Hepatocyte (in vitro differentiated cells): ENCODE results near the gene ARHGAP12. TPM values are rescaled to one million over a fixed set of nuclear protein-coding genes. Genes with fewer than 3 reads are reported as not detected.

Experiments
- DNase-seq: peaks from one replicate; pipeline ENCODE4 v3.0.0-alpha.2; 2016; ENCODE audit warnings: low spot score
- H2AFZ ChIP-seq: fragments of 200-600 bp; sonication (generic); 2 replicates; pipeline ENCODE4 v1.6.0; 2016; ENCODE audit warnings: antibody characterized with exemption, mild to moderate bottlenecking
- H3K27ac ChIP-seq: fragments of 200-600 bp; sonication (generic); 2 replicates; pipeline ENCODE4 v1.5.1; 2016; ENCODE audit warnings: mild to moderate bottlenecking
- H3K27me3 ChIP-seq: fragments of 200-600 bp; sonication (generic); 2 replicates; pipeline ENCODE4 v1.6.1; 2016
- H3K36me3 ChIP-seq: fragments of 200-600 bp; sonication (generic); replicated peaks from 2 replicates; pipeline ENCODE4 v1.5.1; 2016; ENCODE audit warnings: low read depth; ENCODE audit not compliant: insufficient read depth
- H3K4me1 ChIP-seq: fragments of 200-600 bp; sonication (generic); 2 replicates; pipeline ENCODE4 v1.5.1; 2016; ENCODE audit warnings: mild to moderate bottlenecking, moderate library complexity; ENCODE audit not compliant: insufficient read depth
- H3K4me2 ChIP-seq: fragments of 200-600 bp; sonication (generic); 2 replicates; pipeline ENCODE4 v1.6.0; 2016
- H3K4me3 ChIP-seq: fragments of 200-600 bp; sonication (generic); 2 replicates; pipeline ENCODE4 v1.5.1; 2016; ENCODE audit warnings: mild to moderate bottlenecking
- H3K79me2 ChIP-seq: fragments of 200-600 bp; sonication (generic); 2 replicates; pipeline ENCODE4 v1.6.0; 2017; ENCODE audit warnings: mild to moderate bottlenecking
- H3K9me2 ChIP-seq: fragments of 200-600 bp; sonication (generic); replicated peaks from 2 replicates; pipeline ENCODE4 v1.6.0; 2017; ENCODE audit warnings: mild to moderate bottlenecking; ENCODE audit not compliant: insufficient read depth
- H3K9me3 ChIP-seq: fragments of 200-600 bp; sonication (generic); 2 replicates; pipeline ENCODE4 v1.5.1; 2016; ENCODE audit warnings: low read depth, mild to moderate bottlenecking
- H4K20me1 ChIP-seq: fragments of 200-600 bp; sonication (generic); 2 replicates; pipeline ENCODE4 v1.6.0; 2016; ENCODE audit warnings: mild to moderate bottlenecking; ENCODE audit not compliant: insufficient read depth, poor library complexity, severe bottlenecking
- EZH2 ChIP-seq: fragments of 200-600 bp; sonication (generic); IDR thresholded peaks from 2 replicates; pipeline ENCODE4 v1.6.1; 2016; ENCODE audit warnings: antibody characterized with exemption, mild to moderate bottlenecking, borderline replicate concordance
- EZH2phosphoT487 ChIP-seq: fragments of 200-600 bp; sonication (generic); IDR thresholded peaks from one replicate; pipeline ENCODE4 v1.6.1; 2018; ENCODE audit warnings: antibody characterized with exemption, mild to moderate bottlenecking, low read depth, moderate library complexity; ENCODE audit not compliant: unreplicated experiment, severe bottlenecking
- WGBS: methylation state at CpG from one replicate; pipeline ENCODE4 v1.1.6; 2016; ENCODE audit warnings: low lambda C conversion rate; ENCODE audit errors: missing lambda C conversion rate; 5-methylcytosine and 5-hydroxymethylcytosine counted together
- polyA plus RNA-seq: library from polyadenylated mRNA; unstranded; fragments of >200 nt; fragmentation: Nextera tagmentation; extraction: Ambion mirVana; gene quantifications from 2 replicates; pipeline ENCODE4 v1.2.1, GENCODE V29; 2016
- total RNA-seq: library from RNA; depleted of rRNA; stranded (reverse); fragments of >200 nt; gene quantifications from 2 replicates; pipeline ENCODE4 v1.2.3, GENCODE V29; 2014
- TF ChIP-seq, protein P1 (sequence below): fragments of 200-600 bp; sonication (generic); IDR thresholded peaks from 2 replicates; pipeline ENCODE4 v1.5.1; 2016; ENCODE audit warnings: antibody characterized with exemption, mild to moderate bottlenecking; ENCODE audit not compliant: poor library complexity

Gene ARHGAP12
- total and polyA plus RNA-seq, 2 experiments from 2014 or later, result 16.4 to 55.6 TPM

DNA sequence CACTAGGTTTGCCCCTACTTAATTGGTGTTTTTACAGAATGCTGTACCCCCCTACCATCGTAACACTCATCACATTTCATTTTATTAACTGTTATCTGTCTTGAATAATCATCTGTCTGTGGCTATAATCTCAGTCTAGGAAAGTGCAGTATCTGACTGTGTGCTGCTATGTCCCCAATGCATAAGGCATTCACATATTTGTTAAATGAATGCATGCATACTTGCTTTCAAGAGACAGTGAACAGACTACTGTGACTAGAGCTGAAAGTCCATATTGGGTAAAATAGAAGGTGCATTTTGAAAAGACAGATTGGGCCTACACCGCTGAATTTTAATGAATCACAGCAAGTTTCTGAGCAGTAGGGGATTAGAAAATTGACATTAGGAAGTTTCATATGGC lies 112.3 kb downstream of the ARHGAP12 start:
- no peaks in the 10 kb centered on the region for H3K9me3 ChIP-seq
- H4K20me1 ChIP-seq, result no peaks in the 10 kb centered on the region
- no peaks in the 10 kb centered on the region for H3K79me2 ChIP-seq
- no peak overlapping the region for H2AFZ ChIP-seq
- H3K4me1 ChIP-seq, result no peaks in the 10 kb centered on the region
- no peaks in the 10 kb centered on the region for H3K27me3 ChIP-seq
- no peaks in the 10 kb centered on the region for H3K9me2 ChIP-seq
- TF ChIP-seq EZH2phosphoT487 (no peak), EZH2 (no peak)
- TF ChIP-seq, protein P1, sequence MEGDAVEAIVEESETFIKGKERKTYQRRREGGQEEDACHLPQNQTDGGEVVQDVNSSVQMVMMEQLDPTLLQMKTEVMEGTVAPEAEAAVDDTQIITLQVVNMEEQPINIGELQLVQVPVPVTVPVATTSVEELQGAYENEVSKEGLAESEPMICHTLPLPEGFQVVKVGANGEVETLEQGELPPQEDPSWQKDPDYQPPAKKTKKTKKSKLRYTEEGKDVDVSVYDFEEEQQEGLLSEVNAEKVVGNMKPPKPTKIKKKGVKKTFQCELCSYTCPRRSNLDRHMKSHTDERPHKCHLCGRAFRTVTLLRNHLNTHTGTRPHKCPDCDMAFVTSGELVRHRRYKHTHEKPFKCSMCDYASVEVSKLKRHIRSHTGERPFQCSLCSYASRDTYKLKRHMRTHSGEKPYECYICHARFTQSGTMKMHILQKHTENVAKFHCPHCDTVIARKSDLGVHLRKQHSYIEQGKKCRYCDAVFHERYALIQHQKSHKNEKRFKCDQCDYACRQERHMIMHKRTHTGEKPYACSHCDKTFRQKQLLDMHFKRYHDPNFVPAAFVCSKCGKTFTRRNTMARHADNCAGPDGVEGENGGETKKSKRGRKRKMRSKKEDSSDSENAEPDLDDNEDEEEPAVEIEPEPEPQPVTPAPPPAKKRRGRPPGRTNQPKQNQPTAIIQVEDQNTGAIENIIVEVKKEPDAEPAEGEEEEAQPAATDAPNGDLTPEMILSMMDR, result no peak
- WGBS, result 69% methylated on average over 2 of the region's 2 CpGs
- no peak overlapping the region for H3K4me2 ChIP-seq
- no peak for DNase-seq
- no peaks in the 10 kb centered on the region for H3K36me3 ChIP-seq
- no peak overlapping the region for H3K4me3 ChIP-seq
- peak overlapping the region; percentile 12 for H3K27ac ChIP-seq

DNA sequence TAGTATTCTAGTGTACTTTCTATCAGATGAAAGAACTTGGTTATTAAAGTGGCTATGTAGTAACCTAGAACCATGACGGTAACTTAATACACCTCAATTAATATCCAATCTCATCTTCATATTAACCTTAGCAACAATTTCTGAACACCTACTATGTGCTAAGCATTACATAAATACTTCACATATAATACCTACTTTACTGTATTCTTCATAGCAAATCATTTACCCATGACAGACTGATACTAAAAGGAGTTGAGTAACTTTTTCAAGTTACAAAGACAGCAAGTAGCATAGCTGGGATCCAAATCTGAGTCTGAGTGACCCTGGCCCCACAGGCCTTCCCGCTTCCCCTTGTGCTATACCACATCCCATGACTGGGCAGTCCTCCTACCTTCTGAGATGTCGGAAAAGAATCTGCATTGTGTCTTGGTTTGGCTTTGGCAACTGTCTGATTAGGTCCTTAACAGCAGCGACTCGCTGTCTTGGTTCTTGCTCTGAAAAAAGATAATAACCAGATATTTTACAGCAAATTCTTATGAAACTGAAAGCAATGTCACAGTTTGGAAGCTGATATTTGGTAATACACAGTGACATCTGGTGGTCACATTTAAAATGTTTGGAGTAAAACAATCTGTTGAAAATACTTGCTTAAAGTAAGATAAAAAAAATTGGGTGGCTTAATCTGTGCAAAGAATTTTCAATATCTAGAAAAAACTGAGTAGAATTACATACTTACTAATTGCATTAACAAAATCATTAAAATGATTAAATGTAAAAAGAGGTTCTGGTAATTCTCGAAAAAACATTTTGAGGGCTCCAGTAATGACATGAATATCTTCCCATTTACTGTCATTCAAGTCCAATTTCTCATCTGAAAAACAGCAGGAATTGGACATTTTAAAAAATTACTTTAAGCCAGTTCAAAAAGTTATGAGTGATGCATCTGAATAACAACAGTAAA lies 120.1 kb downstream of the ARHGAP12 start:
- Histone ChIP-seq H3K27ac (peak overlapping the region; percentile 56), H3K4me3 (no peak overlapping the region), H3K4me2 (peak overlapping the region; percentile 54), H3K9me2 (no peaks in the 10 kb centered on the region), H3K4me1 (no peaks in the 10 kb centered on the region), H4K20me1 (no peaks in the 10 kb centered on the region), H2AFZ (no peak overlapping the region), H3K27me3 (no peaks in the 10 kb centered on the region), H3K79me2 (no peaks in the 10 kb centered on the region), H3K36me3 (no peaks in the 10 kb centered on the region), H3K9me3 (no peaks in the 10 kb centered on the region)
- TF ChIP-seq EZH2, result no peak
- TF ChIP-seq, protein P1, result peak; percentile 73
- WGBS, result 65% methylated on average over 6 of the region's 6 CpGs
- DNase-seq, result peak; percentile 53

DNA sequence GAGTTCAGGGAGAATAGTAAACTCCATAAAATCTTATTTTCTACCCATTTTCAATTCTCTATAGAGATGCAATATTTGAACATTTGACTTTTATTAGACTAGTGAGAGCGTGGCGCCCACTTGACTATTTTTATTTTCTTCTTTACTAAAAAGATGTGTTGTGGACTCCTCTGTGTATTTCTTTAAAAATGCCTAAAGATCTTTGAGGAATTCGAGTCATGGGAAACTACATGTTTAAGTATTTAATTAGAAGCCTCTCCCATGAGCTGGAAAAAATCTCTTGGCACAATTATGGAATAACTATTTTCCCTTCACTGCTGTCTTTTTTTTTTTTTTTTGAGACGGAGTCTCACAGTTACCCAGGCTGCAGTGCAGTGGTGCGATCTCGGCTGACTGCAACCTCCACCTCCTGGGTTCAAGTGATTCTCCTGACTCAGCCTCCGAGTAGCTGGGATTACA lies 124.2 kb downstream of the ARHGAP12 start:
- Histone ChIP-seq H3K27ac (no peak overlapping the region), H3K36me3 (peaks cover 4% of the 10 kb centered on the region)

More for the DNA sequence above, 124.2 kb downstream of the ARHGAP12 start:
- no peaks in the 10 kb centered on the region for H3K9me3 ChIP-seq
- H3K27me3 ChIP-seq, result no peaks in the 10 kb centered on the region
- H3K79me2 ChIP-seq, result no peaks in the 10 kb centered on the region
- no peak overlapping the region for H2AFZ ChIP-seq
- H3K9me2 ChIP-seq, result no peaks in the 10 kb centered on the region
- WGBS, result 89% methylated on average over 7 of the region's 7 CpGs
- H3K4me3 ChIP-seq, result no peak overlapping the region
- TF ChIP-seq, protein P1, result no peak
- TF ChIP-seq EZH2, result no peak
- H3K4me1 ChIP-seq, result no peaks in the 10 kb centered on the region
- DNase-seq, result no peak
- no peaks in the 10 kb centered on the region for H4K20me1 ChIP-seq
- H3K4me2 ChIP-seq, result no peak overlapping the region
